Right forelimb (tissue), 1 donor: Measurements from ENCODE around the gene PPP4C.

Experiments
- DNase-seq: peaks from one replicate; pipeline ENCODE4 v3.0.0-alpha.2; 2018

The PPP4C gene

GRCh38 chr16:30060346-30060745, 15.4 kb upstream of the PPP4C start:
- DNase-seq, result no peak

- peak; percentile 57 for DNase-seq
Measured at GRCh38 chr16:30060836-30061554, 14.8 kb upstream of the PPP4C start.

GRCh38 chr16:30063278-30063892, 12.4 kb upstream of the PPP4C start:
- DNase-seq, result no peak

- peak; percentile 73 for DNase-seq
Measured at GRCh38 chr16:30063893-30064728, 11.7 kb upstream of the PPP4C start.

- no peak for DNase-seq
Measured at GRCh38 chr16:30064729-30065101, 11.1 kb upstream of the PPP4C start.

- DNase-seq, result peak; percentile 99
Measured at GRCh38 chr16:30065102-30065942, 10.5 kb upstream of the PPP4C start, which contains the start of gene ALDOA. ALDOA (plus strand) TSS chr16:30065760; CDS start chr16:30066898, 1,138 bp downstream.

GRCh38 chr16:30065943-30066760, 9.6 kb upstream of the PPP4C start:
- DNase-seq, result no peak

GRCh38 chr16:30066761-30067583, 8.8 kb upstream of the PPP4C start:
- no peak for DNase-seq

GRCh38 chr16:30067584-30067916, 8.2 kb upstream of the PPP4C start:
- DNase-seq, result no peak

GRCh38 chr16:30068333-30068732, 7.5 kb upstream of the PPP4C start:
- no peak for DNase-seq

- no peak for DNase-seq
Measured at GRCh38 chr16:30068750-30069610, 6.8 kb upstream of the PPP4C start.

- DNase-seq, result no peak
Measured at GRCh38 chr16:30069611-30070462, 6.0 kb upstream of the PPP4C start.

- DNase-seq, result no peak
Measured at GRCh38 chr16:30070490-30070889, 5.3 kb upstream of the PPP4C start.

- DNase-seq, result no peak
Measured at GRCh38 chr16:30076276-30076791, 540 bp downstream of the PPP4C start.

- DNase-seq, result no peak
Measured at GRCh38 chr16:30077656-30078055, 1.9 kb downstream of the PPP4C start.

GRCh38 chr16:30078744-30079143, 3.0 kb downstream of the PPP4C start:
- no peak for DNase-seq

- DNase-seq, result no peak
Measured at GRCh38 chr16:30079480-30079879, 3.7 kb downstream of the PPP4C start.

GRCh38 chr16:30082545-30083090, 6.8 kb downstream of the PPP4C start:
- DNase-seq, result no peak
